Gastrocnemius medialis (tissue), 4 donors: ENCODE results near the gene HAAO. TPM values are rescaled to one million over a fixed set of nuclear protein-coding genes. Genes with fewer than 3 reads are reported as not detected.

Experiments used
- ATAC-seq, 2 donors: fragments of 150-250 bp; one replicate each; pipeline ENCODE4 v1.9.1; 2016
- DNase-seq, 2 donors: peaks; one replicate each; pipeline ENCODE4 v3.0.0-alpha.2; 2019
- H3K27ac ChIP-seq, 4 donors: fragments of 200-600 bp; sonication (generic); 1 replicate in 1 of 4; 2 replicates in 3 of 4; pipeline ENCODE4 v1.5.1; 2016 to 2018; ENCODE audit warnings: mild to moderate bottlenecking in 2 of 4, moderate library complexity in 1 of 4
- H3K27me3 ChIP-seq, 3 donors: fragments of 200-600 bp; sonication (generic) in 2 of 3; 1 replicate in 1 of 3; 2 replicates in 2 of 3; pipeline versions ENCODE4 v1.5.1 to v1.6.0; 2016 to 2019; ENCODE audit warnings: mild to moderate bottlenecking in 1 of 3, moderate library complexity in 1 of 3
- H3K36me3 ChIP-seq, 2 donors: fragments of 200-600 bp; sonication (generic) in 1 of 2; one replicate each; pipeline ENCODE4 v1.5.1; 2017 to 2018
- H3K4me1 ChIP-seq, 2 donors: fragments of 200-600 bp; sonication (generic) in 1 of 2; one replicate each; pipeline ENCODE4 v1.5.1; 2016 to 2017; ENCODE audit warnings: mild to moderate bottlenecking in 2 of 2
- H3K4me3 ChIP-seq, 4 donors: fragments of 200-600 bp; sonication (generic) in 3 of 4; 1 replicate in 1 of 4; 2 replicates in 3 of 4; pipeline ENCODE4 v1.5.1; 2016 to 2019; ENCODE audit warnings: mild to moderate bottlenecking in 2 of 4
- H3K9me3 ChIP-seq, 3 donors: fragments of 200-600 bp; sonication (generic) in 2 of 3; 1 replicate in 1 of 3; 2 replicates in 2 of 3; pipeline ENCODE4 v1.5.1; 2016 to 2019
- CTCF ChIP-seq, 5 experiments: fragments of 450-650 bp in 3 of 5; fragments of 200-600 bp in 2 of 5; sonication (generic) in 2 of 5; IDR thresholded peaks in 4 of 5; conservative IDR thresholded peaks in 1 of 5; 1 replicate in 4 of 5; 2 replicates in 1 of 5; pipeline ENCODE4 v1.5.1; 2016 to 2019; ENCODE audit warnings: antibody characterized with exemption in 5 of 5, mild to moderate bottlenecking in 3 of 5, moderate library complexity in 3 of 5
- POLR2A ChIP-seq, 2 donors: fragments of 450-650 bp; IDR thresholded peaks; one replicate each; pipeline ENCODE4 v1.6.1; 2017; ENCODE audit warnings: antibody characterized with exemption in 2 of 2, mild to moderate bottlenecking in 2 of 2, moderate library complexity in 2 of 2
- in situ Hi-C, 4 donors: fragments of 200-750 bp; cut with MboI; loops; one replicate each; pipeline versions ENCODE4 v1.15.0 to v1.8.0; 2017; ENCODE audit warnings: low sequenced_read_pairs in 4 of 4
- intact Hi-C: fragments of 100-400 bp; cut with DNase I; formaldehyde crosslinking; loops from one replicate; pipeline ENCODE4 v1.15.1; 2023; ENCODE audit warnings: low total_unique reads
- total RNA-seq, 4 donors: library from RNA; depleted of rRNA; stranded (reverse); fragments of >200 nt; gene quantifications; one replicate each; pipeline versions ENCODE4 v1.1.0 to v1.2.3, GENCODE V29; 2016

Gene HAAO
- total RNA-seq, 4 donors from 2014 or later = 0.53 to 2.5 (median 2.1) TPM

GRCh38 chr2:42791606-42792005 lies 777 bp downstream of the HAAO start:
- intact Hi-C loops (no loop called here), in situ Hi-C loops (no loop called here)
- DNase-seq = no peak
- H3K36me3 ChIP-seq = no peaks in the 10 kb centered on the region
- no peak for TF ChIP-seq CTCF (IDR thresholded peaks at IDR 0.05 in 4 of 5, conservative IDR thresholded peaks at IDR 0.05 in 1 of 5)
- TF ChIP-seq POLR2A (IDR thresholded peaks at IDR 0.05) = no peak
- peak overlapping the region in 3 of 4 donors; percentile 73 to 80 (median 75) for H3K27ac ChIP-seq
- ATAC-seq = no peak
- no peaks in the 10 kb centered on the region for H3K9me3 ChIP-seq
- H3K4me3 ChIP-seq = peak overlapping the region in 3 of 4 donors; percentile 53 to 69 (median 55)
- peaks cover 6 to 7% of the 10 kb centered on the region in 2 donors for H3K4me1 ChIP-seq
- peaks cover 3 to 28% (median 22%) of the 10 kb centered on the region in 3 donors for H3K27me3 ChIP-seq

GRCh38 chr2:42789751-42790150 lies 2.6 kb downstream of the HAAO start:
- intact Hi-C loops = no loop called here
- DNase-seq (no peak), ATAC-seq (no peak)
- Histone ChIP-seq H3K9me3 (no peaks in the 10 kb centered on the region), H3K4me3 (no peak overlapping the region), H3K27ac (no peak overlapping the region), H3K36me3 (no peaks in the 10 kb centered on the region), H3K4me1 (peaks cover 6 to 7% of the 10 kb centered on the region in 2 donors), H3K27me3 (peaks cover 3 to 28% (median 23%) of the 10 kb centered on the region in 3 donors)
- in situ Hi-C loops = no loop called here
- no peak for TF ChIP-seq CTCF (IDR thresholded peaks at IDR 0.05 in 4 of 5, conservative IDR thresholded peaks at IDR 0.05 in 1 of 5)

GRCh38 chr2:42788882-42789281 lies 3.5 kb downstream of the HAAO start:
- peaks cover 6 to 7% of the 10 kb centered on the region in 2 donors for H3K4me1 ChIP-seq
- peaks cover 3 to 28% (median 23%) of the 10 kb centered on the region in 3 donors for H3K27me3 ChIP-seq
- no peaks in the 10 kb centered on the region for H3K9me3 ChIP-seq
- TF ChIP-seq CTCF (IDR thresholded peaks at IDR 0.05 in 4 of 5, conservative IDR thresholded peaks at IDR 0.05 in 1 of 5) (no peak), POLR2A (IDR thresholded peaks at IDR 0.05) (no peak)
- no peak for DNase-seq
- no peak overlapping the region for H3K27ac ChIP-seq
- in situ Hi-C loops = no loop called here
- H3K4me3 ChIP-seq = no peak overlapping the region
- intact Hi-C loops = no loop called here
- no peak for ATAC-seq
- no peaks in the 10 kb centered on the region for H3K36me3 ChIP-seq

- no peaks in the 10 kb centered on the region for H3K9me3 ChIP-seq
- no peak for DNase-seq
- TF ChIP-seq POLR2A (IDR thresholded peaks at IDR 0.05) (no peak), CTCF (IDR thresholded peaks at IDR 0.05 in 4 of 5, conservative IDR thresholded peaks at IDR 0.05 in 1 of 5) (no peak)
- no peak overlapping the region for H3K27ac ChIP-seq
- intact Hi-C loops (no loop called here), in situ Hi-C loops (no loop called here)
- no peak for ATAC-seq
- peaks cover 3 to 28% (median 23%) of the 10 kb centered on the region in 3 donors for H3K27me3 ChIP-seq
- no peak overlapping the region for H3K4me3 ChIP-seq
- H3K4me1 ChIP-seq = peaks cover 6 to 7% of the 10 kb centered on the region in 2 donors
- no peaks in the 10 kb centered on the region for H3K36me3 ChIP-seq
These were observed 3.9 kb downstream of the HAAO start for GRCh38 chr2:42788478-42788793.

- Histone ChIP-seq H3K4me1 (peaks cover 3 to 6% of the 10 kb centered on the region in 2 donors), H3K27ac (no peak overlapping the region), H3K27me3 (peaks cover 3 to 26% (median 23%) of the 10 kb centered on the region in 3 donors), H3K4me3 (no peak overlapping the region), H3K36me3 (no peaks in the 10 kb centered on the region), H3K9me3 (no peaks in the 10 kb centered on the region)
- DNase-seq (no peak), ATAC-seq (no peak)
- no peak for TF ChIP-seq POLR2A (IDR thresholded peaks at IDR 0.05)
- no peak for TF ChIP-seq CTCF (IDR thresholded peaks at IDR 0.05 in 4 of 5, conservative IDR thresholded peaks at IDR 0.05 in 1 of 5)
- in situ Hi-C loops = no loop called here
- intact Hi-C loops = no loop called here
These were observed 4.5 kb downstream of the HAAO start for GRCh38 chr2:42787788-42788477.
